Ishikawa (cell line): ENCODE measurements around the gene ARPP21.

Source experiments
- CEBPB ChIP-seq: IDR thresholded peaks from 2 replicates; pipeline ENCODE4 v1.6.1; 2012
- CREB1 ChIP-seq: IDR thresholded peaks from 2 replicates; pipeline ENCODE4 v1.6.1; 2012; ENCODE audit warnings: low read depth
- EGR1 ChIP-seq: IDR thresholded peaks from 2 replicates; pipeline ENCODE4 v1.6.1; 2012
- EP300 ChIP-seq: IDR thresholded peaks from 2 replicates; pipeline ENCODE4 v1.6.1; 2012; ENCODE audit warnings: borderline replicate concordance
- FOXM1 ChIP-seq: IDR thresholded peaks from 2 replicates; pipeline ENCODE4 v1.6.1; 2012; ENCODE audit warnings: low read depth, borderline replicate concordance
- MAX ChIP-seq: IDR thresholded peaks from 2 replicates; pipeline ENCODE4 v1.6.1; 2012
- NFIC ChIP-seq: IDR thresholded peaks from 2 replicates; pipeline ENCODE4 v1.6.1; 2012
- RAD21 ChIP-seq: IDR thresholded peaks from 2 replicates; pipeline ENCODE4 v1.6.1; 2012; ENCODE audit warnings: low read depth
- REST ChIP-seq: IDR thresholded peaks from 2 replicates; pipeline ENCODE4 v1.6.1; 2012; ENCODE audit warnings: low read depth, mild to moderate bottlenecking
- TAF1 ChIP-seq: IDR thresholded peaks from 2 replicates; pipeline ENCODE4 v1.6.1; 2012; ENCODE audit warnings: low read depth, mild to moderate bottlenecking
- TCF12 ChIP-seq: IDR thresholded peaks from 2 replicates; pipeline ENCODE4 v1.6.1; 2012; ENCODE audit warnings: low read depth
- TEAD4 ChIP-seq: IDR thresholded peaks from 2 replicates; pipeline ENCODE4 v1.6.1; 2012
- USF1 ChIP-seq: IDR thresholded peaks from 2 replicates; pipeline ENCODE4 v1.6.1; 2012
- YY1 ChIP-seq: IDR thresholded peaks from 2 replicates; pipeline ENCODE4 v1.6.1; 2012; ENCODE audit warnings: low read depth
- ZBTB7A ChIP-seq: IDR thresholded peaks from 2 replicates; pipeline ENCODE4 v1.6.1; 2012; ENCODE audit warnings: low read depth

The ARPP21 gene

GRCh38 chr3:35800960-35801459 is 161.7 kb downstream of the ARPP21 start:
- TF ChIP-seq ZBTB7A (no peak), TAF1 (no peak), REST (no peak), EGR1 (no peak), MAX (no peak), FOXM1 (no peak), NFIC (no peak), YY1 (no peak)

GRCh38 chr3:35814531-35814930 is 175.2 kb downstream of the ARPP21 start:
- no peak for TF ChIP-seq CREB1
- TF ChIP-seq MAX, result no peak
- no peak for TF ChIP-seq RAD21
- TF ChIP-seq CEBPB, result no peak
- TF ChIP-seq TEAD4, result no peak
- TF ChIP-seq REST, result no peak
- TF ChIP-seq USF1, result no peak
- no peak for TF ChIP-seq YY1
- TF ChIP-seq EGR1, result no peak
- TF ChIP-seq EP300, result no peak
- TF ChIP-seq NFIC, result no peak
- TF ChIP-seq TCF12, result no peak
- TF ChIP-seq FOXM1, result no peak
- TF ChIP-seq ZBTB7A, result no peak

- TF ChIP-seq TEAD4 (no peak), NFIC (no peak)
Observed at GRCh38 chr3:35817216-35817615, 177.9 kb downstream of the ARPP21 start.

- TF ChIP-seq ZBTB7A (no peak), USF1 (no peak), TEAD4 (no peak), EGR1 (no peak), YY1 (no peak), CREB1 (no peak), MAX (no peak), NFIC (no peak), TAF1 (no peak)
Observed at GRCh38 chr3:35832140-35832571, 192.8 kb downstream of the ARPP21 start.
